NCI-H460 (cell line): Measurements from ENCODE around the gene CDH13. TPM values are rescaled to one million over a fixed set of nuclear protein-coding genes. Genes with fewer than 3 reads are reported as not detected.

Source experiments
- DNase-seq: peaks from one replicate; pipeline ENCODE4 v3.0.0-alpha.2; 2016; ENCODE audit warnings: low read depth; ENCODE audit errors: extremely low read depth
- total RNA-seq: library from RNA; depleted of rRNA; stranded (reverse); fragments of >200 nt; shearing (Covaris generic); gene quantifications from 2 replicates; pipeline ENCODE4 v1.2.3, GENCODE V29; 2014

Gene CDH13
- total RNA-seq, 1 experiment from 2014 or later = 123 TPM

DNA sequence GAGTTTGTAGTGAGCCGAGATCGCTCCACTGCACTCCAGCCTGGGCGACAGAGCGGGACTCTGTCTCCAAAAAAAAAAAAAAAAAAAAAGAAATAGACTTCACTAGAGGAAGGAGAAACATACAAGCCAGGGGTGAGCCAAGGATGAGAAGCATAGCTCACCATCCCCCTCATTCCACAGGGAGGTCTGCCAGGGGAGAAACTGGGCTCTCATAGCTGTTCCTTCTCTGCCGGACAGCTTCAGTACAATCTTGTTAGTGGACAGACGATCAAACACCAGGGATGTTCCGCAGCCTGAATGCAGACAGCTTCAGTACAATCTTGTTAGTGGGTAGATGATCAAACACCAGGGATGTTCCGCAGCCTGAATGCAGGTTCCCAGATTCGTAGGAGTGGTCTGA lies 509.6 kb downstream of the CDH13 start:
- DNase-seq = no peak

DNA sequence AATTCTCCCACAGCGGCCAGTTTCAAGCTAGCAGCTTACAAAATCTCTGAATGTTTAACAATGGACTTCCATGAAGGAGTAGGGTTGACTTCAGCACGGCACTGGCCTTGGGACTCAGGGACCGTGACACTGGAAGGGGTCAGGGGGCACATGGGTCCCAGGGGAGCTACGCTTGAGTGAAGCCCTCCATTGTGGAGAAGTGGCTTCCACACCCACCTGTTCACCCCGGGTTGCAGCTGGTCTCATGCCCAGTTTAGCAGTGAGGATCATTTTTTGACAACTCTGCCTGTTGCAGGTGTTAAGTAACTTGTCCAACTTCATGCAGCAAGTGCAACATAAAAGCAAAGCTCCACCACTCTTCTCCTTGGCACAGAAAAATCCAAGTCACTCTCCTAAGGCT lies 510.2 kb downstream of the CDH13 start:
- DNase-seq = no peak

DNA sequence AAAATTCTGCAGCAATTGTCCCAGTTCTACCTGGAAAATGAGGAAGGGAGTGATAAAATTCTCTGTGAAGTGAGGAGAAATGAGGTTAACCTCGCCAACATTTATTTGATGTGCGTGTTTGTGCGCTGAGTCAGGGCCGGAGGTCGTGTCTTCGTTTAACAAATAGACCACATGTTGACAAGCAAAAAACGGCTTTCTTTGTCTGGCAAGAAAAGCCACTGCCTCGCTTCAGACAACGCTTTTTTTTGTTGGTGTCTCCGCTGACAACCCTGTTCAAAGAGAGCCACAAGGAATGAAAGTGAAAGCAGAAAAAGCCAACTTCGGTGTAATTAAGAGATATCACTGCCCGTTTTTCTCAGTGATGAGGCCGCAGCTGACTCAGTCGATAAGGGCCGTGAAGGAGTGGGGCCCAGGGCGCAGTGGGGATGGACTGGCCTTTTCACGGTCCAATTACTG lies 510.6 kb downstream of the CDH13 start:
- no peak for DNase-seq

DNA sequence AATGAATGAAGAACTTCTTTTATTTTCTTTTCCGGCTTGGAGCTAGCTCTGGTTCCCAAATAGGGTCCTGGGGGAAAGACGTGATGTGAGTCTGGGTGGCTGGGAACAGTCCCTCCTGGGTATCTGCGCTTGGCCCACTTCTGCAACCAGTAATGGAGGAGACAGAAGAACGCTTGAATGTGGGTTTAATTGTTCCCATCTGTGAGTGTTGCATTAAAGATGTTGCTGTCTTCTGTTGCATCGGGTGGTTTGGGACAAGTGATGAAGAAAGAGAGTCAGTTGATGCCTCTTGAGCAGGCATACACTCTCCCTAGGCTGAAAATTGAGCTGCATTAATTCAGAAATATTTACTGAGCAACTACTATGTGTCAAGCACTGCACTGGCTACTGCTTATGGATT lies 511.1 kb downstream of the CDH13 start:
- DNase-seq = no peak

DNA sequence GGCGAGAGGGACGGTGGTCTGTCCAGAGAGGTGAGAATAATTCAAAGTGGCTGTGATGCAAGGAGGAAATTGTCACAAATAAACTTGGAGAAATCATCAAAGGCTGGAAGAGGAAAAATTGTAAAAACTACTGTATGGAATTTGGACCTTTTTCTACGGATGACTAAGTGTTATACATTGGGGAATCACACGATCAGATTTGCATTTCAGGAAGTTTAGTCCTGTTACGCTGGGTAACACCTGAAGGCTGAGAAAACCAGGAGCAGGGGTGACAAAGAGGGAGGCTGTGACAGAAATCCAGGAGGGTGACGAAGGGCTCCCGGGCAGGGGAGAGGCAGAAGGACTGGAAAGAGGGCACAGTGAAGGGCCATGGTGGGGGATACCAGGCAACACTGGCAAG lies 511.7 kb downstream of the CDH13 start:
- no peak for DNase-seq

DNA sequence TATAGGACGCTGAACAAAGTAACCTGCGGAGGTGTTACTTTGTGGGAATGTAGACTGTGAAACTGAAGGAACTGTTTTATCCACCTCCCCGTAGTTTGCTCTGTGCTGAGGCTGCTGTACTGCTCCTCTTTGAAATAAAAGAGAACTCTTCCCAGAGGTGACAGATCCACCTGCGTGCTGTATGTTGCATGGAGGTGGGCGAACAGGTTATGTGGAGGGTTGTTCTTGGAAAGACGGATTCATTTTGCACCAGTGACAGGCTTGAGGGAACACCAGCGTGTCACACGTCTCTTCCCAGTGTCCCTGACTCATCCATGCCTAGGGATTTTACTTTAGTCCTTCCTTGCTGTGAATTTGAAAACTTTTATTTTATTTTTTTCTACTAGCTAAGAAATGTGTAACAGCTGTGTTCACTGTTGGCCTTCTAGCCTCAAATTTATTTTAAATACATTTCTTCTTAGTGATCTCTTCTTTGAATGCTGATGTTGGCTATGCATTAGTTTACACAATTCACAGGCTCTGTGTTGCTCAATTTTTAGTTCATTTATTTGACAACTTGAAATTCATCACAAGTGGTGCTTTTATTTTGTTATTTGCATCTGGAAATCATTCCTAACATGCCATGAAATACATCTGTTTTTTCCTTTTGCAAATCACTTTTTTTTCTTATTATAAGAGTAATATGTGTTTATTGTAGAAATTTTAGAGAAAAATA lies 512.4 kb downstream of the CDH13 start:
- no peak for DNase-seq

DNA sequence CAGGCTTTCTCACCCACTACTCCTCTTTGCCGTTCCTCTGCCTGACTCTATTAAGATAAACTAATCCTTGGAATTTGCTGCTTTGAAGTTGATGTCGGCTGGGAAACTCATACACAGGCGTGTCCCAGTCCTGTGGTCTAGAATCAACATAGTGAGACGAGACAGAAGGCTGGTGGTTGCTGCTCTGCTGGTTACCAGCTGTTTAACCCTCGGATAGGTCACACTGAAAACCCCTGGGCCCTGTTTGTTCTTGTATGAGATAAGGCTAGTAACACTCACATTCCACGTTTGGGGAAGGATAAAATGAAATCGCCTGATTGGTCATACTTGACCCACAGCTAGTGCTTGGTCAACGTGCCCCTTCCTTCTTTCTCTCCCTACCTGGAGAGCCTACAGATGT lies 517.0 kb downstream of the CDH13 start:
- no peak for DNase-seq

DNA sequence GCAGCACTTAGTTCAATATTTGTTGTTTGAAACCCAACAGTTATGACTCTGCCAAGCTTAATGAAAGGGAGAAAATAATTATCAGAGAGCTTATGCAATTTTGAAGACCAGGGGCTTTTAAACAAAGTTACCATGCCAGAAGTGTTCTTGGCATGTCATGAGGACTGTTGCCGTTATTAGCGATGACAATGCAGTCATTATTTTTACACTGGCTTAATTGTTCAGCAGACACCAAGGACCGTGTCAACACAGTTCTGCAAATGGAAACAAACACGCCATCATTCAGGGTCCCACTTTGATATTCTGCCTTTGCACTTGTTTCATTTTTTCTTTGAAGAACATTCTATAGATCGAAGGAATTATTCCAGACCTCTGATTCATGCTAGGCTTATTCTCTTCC lies 518.5 kb downstream of the CDH13 start:
- no peak for DNase-seq

DNA sequence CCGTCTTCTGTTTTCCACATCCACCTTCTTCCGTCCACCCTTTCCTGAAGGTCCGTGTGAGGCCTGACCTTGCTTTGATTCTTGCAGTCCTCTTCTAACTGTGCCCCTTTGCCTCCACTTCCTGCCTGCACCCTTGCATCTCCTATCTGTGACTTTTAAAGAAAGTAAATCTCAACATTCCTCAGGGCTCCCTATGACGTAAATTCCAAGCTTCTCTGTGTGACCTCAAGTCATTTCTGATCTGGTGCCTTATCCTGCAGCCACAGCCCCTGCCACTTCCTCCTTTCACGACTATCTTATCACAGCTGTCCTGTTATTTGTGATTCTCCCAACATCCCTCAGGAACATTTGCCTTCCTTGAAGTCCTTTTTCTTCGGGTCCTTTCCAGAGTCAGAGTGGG lies 520.5 kb downstream of the CDH13 start:
- DNase-seq = no peak

DNA sequence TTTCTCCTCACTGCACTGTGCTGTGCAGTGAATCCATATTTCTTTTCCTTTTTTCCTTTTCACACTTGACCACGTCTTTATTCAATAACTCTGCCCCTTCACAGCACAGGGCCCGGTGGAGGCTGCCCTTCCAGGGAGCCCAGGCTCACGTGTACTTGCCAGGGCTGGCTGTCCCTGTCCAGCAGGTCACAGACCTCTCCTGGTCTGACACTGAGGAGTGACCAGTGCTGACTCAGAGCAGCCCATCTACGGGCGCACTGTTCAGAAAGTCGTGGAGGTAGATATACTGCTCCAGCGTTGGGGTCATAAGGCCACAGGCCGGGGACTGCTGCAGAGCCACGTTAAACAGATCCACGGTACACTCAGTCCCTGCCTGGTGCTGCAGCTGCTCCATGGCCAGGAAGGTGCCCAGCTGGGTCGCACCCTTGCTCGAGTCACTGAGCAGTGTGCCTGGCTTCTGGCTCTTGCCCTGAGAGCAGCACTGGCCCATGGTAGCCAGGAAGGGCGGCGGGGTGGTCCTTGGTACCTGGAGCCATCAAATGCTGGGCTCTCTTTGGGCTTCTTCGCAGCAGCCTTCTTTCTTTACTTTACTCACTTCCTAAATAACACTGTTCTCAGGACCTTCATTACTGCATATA lies 531.7 kb downstream of the CDH13 start:
- DNase-seq = no peak

DNA sequence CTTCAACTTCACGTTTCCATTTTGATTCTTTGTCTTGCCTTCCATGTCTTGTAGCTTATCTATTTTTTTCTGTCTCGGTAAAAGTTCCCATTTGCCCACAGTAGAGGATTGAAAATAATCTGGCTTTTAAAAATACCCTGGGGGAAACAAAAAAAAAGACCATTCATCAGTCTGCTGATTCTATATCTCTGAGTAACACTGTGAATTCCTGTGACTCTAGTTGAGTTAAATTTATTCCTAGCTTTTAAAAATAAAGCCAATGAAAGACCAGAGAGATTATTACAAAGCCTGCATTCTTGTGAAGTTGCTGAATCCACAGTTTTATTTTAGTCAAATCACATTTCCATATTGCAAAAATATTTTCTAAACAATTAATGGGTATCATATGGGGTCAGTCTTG lies 532.3 kb downstream of the CDH13 start:
- DNase-seq = no peak

DNA sequence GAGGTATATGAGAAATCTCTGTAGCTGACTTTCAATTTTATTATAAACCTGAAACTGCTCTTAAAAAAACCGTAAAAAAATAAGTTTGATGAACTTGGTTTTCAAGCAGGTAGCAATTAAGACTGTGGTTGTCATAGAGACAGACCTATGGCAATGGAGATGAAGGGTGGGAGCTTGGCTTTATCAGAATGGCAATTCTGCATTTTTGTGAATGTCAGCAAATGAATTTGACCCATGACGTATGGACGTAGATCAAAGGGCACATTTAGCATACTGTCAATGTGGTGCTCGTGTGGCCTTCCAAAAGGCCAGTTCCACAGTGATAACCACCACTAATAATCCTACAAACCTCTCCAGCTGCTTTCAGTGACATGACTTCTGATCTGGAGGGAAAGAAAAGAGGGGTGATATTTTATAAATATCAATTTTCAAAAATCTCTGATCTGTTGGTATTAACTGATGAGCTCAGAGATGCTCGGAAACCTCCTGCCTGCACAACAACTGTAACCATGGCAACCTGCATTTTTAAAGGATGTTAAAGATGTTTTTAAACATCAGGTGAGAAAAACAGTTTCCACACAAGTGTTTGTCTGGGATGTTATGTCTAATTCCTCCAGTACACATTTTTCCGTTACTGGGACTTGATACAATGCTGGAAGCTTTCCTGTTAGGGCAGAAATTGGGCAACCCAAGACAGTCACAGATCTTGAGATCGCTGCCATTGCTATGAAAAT lies 533.7 kb downstream of the CDH13 start:
- no peak for DNase-seq

DNA sequence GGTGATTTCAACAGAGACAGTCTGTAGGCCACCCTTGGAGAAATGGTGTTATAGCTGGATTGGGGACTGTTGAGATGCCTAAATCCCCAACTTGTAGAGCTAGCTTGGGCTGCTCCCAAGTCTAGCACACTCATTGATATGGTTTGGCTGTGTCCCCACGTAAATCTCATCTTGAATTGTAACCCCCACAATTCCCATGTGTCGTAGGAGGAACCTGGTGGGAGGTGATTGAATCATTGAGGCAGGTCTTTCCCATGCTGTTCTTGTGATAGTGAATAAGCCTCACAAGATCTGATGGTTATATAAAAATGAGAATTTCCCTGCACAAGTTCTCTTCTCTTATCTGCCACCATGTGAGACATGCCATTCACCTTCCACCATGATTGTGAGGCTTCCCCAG lies 536.0 kb downstream of the CDH13 start:
- no peak for DNase-seq

DNA sequence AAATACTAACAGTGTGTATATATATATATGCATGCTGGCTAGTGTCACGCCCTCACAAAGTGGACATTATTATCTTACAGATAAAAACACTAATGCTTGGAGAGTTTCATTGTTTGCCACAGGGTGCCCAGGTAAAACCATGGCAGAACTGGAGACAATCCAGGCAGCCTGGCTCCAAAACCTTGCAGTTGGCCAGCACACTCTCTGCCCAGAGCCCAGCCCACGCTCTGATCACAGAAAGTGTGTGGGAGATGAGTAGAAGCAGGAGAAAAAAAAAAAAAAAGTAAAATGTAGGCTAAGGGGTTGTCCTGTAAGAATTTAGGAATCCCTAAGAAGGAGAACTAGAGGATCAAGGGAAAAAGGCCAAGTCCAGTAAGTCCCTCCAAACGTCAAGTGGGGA lies 538.0 kb downstream of the CDH13 start:
- DNase-seq = no peak

DNA sequence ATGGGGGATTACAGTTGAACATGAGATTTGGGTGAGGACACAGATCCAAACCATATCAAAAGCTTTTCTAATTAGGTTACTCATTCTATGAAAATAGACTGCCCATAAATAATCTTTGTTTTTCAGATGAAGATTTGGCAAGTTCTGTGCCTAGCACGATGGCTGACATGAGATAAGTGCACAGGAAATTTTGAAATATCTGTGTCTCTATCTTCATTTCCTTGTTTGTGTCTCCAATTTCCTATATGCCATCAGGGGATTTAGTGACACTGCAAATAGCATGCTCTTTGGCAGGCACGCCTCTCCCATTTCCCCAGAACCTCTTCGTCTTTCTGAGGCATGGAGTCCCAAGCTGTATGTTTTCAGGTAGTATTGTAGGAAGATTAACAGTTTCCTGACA lies 544.6 kb downstream of the CDH13 start:
- DNase-seq = no peak

DNA sequence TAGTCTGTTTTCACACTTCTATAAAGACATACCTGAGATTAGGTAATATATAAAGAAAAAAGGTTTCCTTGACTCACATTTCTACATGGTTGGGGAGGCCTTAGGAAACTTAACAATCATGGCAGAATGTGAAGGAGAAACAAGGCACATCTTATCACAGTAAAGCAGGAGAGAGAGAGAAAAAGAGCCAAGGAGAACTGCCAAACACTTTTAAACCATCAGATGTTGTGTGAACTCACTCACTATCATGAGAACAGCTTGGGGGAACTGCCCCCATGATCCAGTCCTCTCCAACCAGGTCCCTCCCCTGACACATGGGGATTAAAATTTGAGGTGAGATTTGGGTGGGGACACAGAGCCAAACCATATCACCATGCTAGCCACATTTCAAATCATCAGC lies 547.9 kb downstream of the CDH13 start:
- DNase-seq = no peak

DNA sequence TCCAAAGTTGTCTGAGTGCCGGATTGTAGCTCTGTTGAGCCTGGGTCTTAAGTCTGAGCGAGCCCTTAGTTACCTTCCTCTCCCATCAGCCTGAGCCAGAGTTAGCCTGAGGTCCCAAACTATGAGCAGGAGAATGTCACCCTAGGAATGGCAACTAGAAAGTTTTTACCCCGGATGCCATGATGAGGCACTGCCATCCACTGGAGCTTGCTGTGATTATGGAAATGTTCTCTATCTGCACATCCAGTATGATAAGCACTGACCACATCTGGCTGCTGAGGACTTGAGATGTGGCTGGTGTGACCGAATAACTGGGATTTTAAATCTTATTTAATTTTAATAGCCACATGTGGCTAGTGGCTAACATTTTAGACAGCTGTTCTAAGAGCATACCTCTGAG lies 550.0 kb downstream of the CDH13 start:
- DNase-seq = no peak

DNA sequence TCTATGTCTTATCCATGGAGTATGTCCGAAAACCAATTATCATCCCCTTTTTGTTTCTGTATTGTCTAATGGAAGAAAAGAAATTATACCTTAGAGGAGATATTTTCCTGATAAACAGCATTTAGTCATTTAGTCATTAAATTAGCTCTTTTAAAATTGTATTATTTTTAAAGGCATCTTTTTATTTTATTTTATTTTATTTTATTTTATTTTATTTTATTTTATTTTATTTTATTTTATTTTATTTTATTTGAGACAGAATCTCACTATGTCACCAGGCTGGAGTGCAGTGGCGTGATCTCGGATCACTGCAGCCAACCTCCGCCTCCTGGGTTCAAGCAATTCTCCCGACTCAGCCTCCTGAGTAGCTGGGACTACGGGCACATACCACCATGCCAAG lies 559.1 kb downstream of the CDH13 start:
- no peak for DNase-seq

DNA sequence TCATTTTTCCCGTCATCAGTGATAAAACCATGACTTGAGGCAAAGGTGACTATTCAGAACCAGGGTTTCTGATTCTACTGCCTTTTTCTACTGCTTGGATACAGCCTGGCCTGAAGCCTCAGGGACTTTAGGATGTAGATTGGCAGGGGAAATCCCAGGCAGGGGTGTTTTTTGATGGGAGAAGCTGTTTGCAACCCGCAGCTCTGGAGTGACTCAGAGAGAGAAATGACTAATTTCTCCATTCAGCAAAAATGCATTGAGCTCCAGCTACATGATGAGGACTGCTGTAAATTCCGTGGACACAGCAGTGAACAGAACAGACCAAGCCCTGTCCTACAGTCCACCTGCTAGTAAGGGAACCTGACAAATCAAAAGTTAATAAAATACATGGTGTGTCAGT lies 560.6 kb downstream of the CDH13 start:
- no peak for DNase-seq

DNA sequence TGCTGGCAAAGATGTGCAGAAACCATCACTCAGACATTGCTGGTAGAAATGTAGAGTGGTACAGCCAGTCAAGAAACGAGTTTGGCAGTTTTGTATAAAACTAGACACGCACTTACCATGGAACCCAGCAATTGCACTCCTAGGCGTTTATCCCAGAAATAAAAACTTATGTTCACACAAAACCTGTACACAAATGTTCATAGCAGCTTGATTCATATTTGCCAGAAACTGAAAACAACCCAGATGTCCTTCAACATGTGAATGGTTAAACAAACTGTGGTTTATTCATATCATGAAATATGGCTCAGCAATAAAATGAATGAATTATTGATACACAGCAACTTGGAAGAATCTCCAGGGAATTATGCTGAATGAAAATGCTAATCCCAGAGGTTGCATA lies 570.0 kb downstream of the CDH13 start:
- no peak for DNase-seq

DNA sequence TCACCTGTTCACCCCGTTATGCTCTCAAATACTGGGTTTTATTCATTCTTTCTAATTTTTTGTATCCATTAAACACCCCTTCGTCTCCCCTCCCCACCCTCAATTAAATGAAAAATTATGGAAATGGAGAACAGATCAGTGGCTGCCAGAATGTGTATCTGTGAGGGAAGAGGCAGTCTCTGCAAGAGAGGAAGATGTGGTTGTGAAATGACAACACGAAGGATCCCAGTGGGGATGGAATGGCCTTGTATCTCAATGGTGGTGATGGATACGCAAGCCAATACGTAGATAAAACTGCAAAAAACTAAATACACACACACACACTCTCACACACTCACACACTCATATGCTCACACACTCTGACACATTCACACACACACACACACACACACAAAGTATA lies 570.7 kb downstream of the CDH13 start:
- DNase-seq = no peak

DNA sequence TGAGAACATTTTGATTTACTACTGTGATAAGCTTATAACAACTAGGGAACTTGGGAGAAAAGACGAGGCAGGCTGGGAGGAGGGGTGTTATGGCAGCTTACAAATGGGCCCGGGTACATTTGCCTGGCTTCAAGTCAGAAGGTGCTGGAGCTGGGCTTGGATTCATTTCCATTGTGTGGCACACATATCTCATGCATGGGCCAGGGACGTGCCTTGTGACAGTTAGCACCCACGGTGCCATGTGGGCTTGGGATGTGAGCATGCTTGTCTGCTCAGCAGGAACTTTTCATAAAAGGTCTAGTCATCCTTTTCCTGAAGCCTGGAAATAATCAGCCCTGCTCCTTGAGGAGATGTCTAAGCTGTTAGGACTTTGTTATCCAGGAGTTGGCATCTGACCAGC lies 572.2 kb downstream of the CDH13 start:
- no peak for DNase-seq
